COLO668 (cell line): Measurements from ENCODE around the gene PCDHGA12.
"Not testable (repeated sequence)": the region's sequence is repeated elsewhere in the genome, so short reads cannot be mapped to it uniquely, and the experiment has no call there.

Source experiments
- DNase-seq: peaks from one replicate; lab custom pipeline; 2025; ENCODE audit not compliant: unreplicated experiment; lab: John Stamatoyannopoulos, UW

Gene PCDHGA12

GRCh38 chr5:141407790-141408505 lies 22.4 kb upstream of the PCDHGA12 start, which contains the start of gene PCDHGB6:
Gene PCDHGB6 (plus strand): TSS chr5:141408021. CDS start chr5:141408203, 182 bp downstream.
- not testable (repeated sequence) for DNase-seq

- no peak for DNase-seq
These were observed 20.6 kb upstream of the PCDHGA12 start for GRCh38 chr5:141409598-141410306.

GRCh38 chr5:141411575-141411974 lies 18.7 kb upstream of the PCDHGA12 start:
- DNase-seq: no peak

- DNase-seq: peak; percentile 60
These were observed 17.3 kb upstream of the PCDHGA12 start, which contains the start of gene PCDHGA10 for GRCh38 chr5:141412854-141413539. Gene PCDHGA10 (plus strand): TSS chr5:141412987. CDS start chr5:141413176, 189 bp downstream.

- peak; percentile 29 for DNase-seq
These were observed 16.7 kb upstream of the PCDHGA12 start for GRCh38 chr5:141413540-141414069.

- DNase-seq: not testable (repeated sequence)
These were observed 15.6 kb upstream of the PCDHGA12 start for GRCh38 chr5:141414548-141415274.

- not testable (repeated sequence) for DNase-seq
These were observed 15.1 kb upstream of the PCDHGA12 start for GRCh38 chr5:141415275-141415618.

- DNase-seq: not testable (repeated sequence)
These were observed 12.7 kb upstream of the PCDHGA12 start, which contains the start of gene PCDHGB7 for GRCh38 chr5:141417494-141418172. Gene PCDHGB7 (plus strand): TSS chr5:141417677. CDS start chr5:141417860, 183 bp downstream.

GRCh38 chr5:141419074-141419880 lies 11.0 kb upstream of the PCDHGA12 start:
- DNase-seq: no peak

GRCh38 chr5:141420855-141421488 lies 9.3 kb upstream of the PCDHGA12 start, which contains the start of gene PCDHGA11:
Gene PCDHGA11 (plus strand): TSS chr5:141421051. CDS start chr5:141421228, 177 bp downstream.
- no peak for DNase-seq

- no peak for DNase-seq
These were observed 8.8 kb upstream of the PCDHGA12 start for GRCh38 chr5:141421489-141421855.

- DNase-seq: no peak
These were observed 7.5 kb upstream of the PCDHGA12 start for GRCh38 chr5:141422742-141423291.

- DNase-seq: no peak
These were observed 2.4 kb upstream of the PCDHGA12 start for GRCh38 chr5:141427783-141428426.

- no peak for DNase-seq
These were observed 979 bp downstream of the PCDHGA12 start for GRCh38 chr5:141431286-141431685.

GRCh38 chr5:141432308-141432707 lies 2.0 kb downstream of the PCDHGA12 start:
- DNase-seq: not testable (repeated sequence)

GRCh38 chr5:141432726-141433125 lies 2.4 kb downstream of the PCDHGA12 start:
- DNase-seq: not testable (repeated sequence)

GRCh38 chr5:141434006-141434405 lies 3.7 kb downstream of the PCDHGA12 start:
- DNase-seq: no peak

- DNase-seq: no peak
These were observed 6.9 kb downstream of the PCDHGA12 start for GRCh38 chr5:141437221-141437620.
